MCF 10A (cell line): ENCODE data around the gene ZMIZ1. TPM values are rescaled to one million over a fixed set of nuclear protein-coding genes. Genes with fewer than 3 reads are reported as not detected.

ENCODE experiments used
- BruUV-seq: library from RNA; stranded (reverse); fragments of 400-500 nt; replicated peaks from 2 replicates; lab custom pipeline; 2021; lab: Mats Ljungman, UMichigan
- CTCF ChIA-PET: fragments of 300-600 bp; sonication (Branson Sonifier 250); formaldehyde crosslinking; extraction: SDS; loops from one replicate; lab custom pipeline; 2021; ENCODE audit warnings: antibody characterized with exemption, inconsistent platforms; lab: Yijun Ruan, JAX
- POLR2A ChIA-PET: fragments of 300-600, 350-650 bp; sonication (Branson Sonifier 250); formaldehyde crosslinking; extraction: SDS; loops from one replicate; lab custom pipeline; 2020; ENCODE audit warnings: antibody characterized with exemption, inconsistent platforms; lab: Yijun Ruan, JAX
- DNase-seq: peaks from one replicate; pipeline ENCODE4 v3.0.0-alpha.2; 2018; ENCODE audit not compliant: unreplicated experiment
- H3K27ac Mint-ChIP-seq: one replicate; pipeline ENCODE4 v1.8.0; 2022; ENCODE audit warnings: mild to moderate bottlenecking, low read depth, mixed read lengths; ENCODE audit not compliant: unreplicated experiment
- H3K27me3 Mint-ChIP-seq: one replicate; pipeline ENCODE4 v1.8.0; 2022; ENCODE audit warnings: mixed read lengths; ENCODE audit not compliant: insufficient read depth, unreplicated experiment
- H3K36me3 Mint-ChIP-seq: one replicate; pipeline ENCODE4 v1.8.0; 2022; ENCODE audit warnings: mild to moderate bottlenecking, moderate library complexity, mixed read lengths; ENCODE audit not compliant: insufficient read depth, unreplicated experiment
- H3K4me1 Mint-ChIP-seq: one replicate; pipeline ENCODE4 v1.8.0; 2022; ENCODE audit warnings: mixed read lengths; ENCODE audit not compliant: insufficient read depth, unreplicated experiment
- H3K4me3 Mint-ChIP-seq: one replicate; pipeline ENCODE4 v1.8.0; 2022; ENCODE audit warnings: mild to moderate bottlenecking, moderate library complexity, mixed read lengths; ENCODE audit not compliant: unreplicated experiment
- H3K9me3 Mint-ChIP-seq: one replicate; pipeline ENCODE4 v1.8.0; 2022; ENCODE audit warnings: mixed read lengths; ENCODE audit not compliant: unreplicated experiment
- intact Hi-C: fragments of 100-400 bp; cut with micrococcal nuclease; formaldehyde crosslinking; loops from 2 replicates; pipeline ENCODE4 v1.14.1; 2022
- total RNA-seq: library from RNA; stranded (reverse); gene quantifications from 2 replicates; pipeline ENCODE4 v1.2.3, GENCODE V29; 2022
- TF ChIP-seq, protein P1 (sequence below): fragments of 200-600 bp; IDR thresholded peaks from one replicate; pipeline ENCODE4 v1.8.0; 2022; ENCODE audit warnings: antibody characterized with exemption, mild to moderate bottlenecking; ENCODE audit not compliant: unreplicated experiment

Gene ZMIZ1
- total RNA-seq, 1 experiment from 2014 or later: 15.5 TPM

DNA sequence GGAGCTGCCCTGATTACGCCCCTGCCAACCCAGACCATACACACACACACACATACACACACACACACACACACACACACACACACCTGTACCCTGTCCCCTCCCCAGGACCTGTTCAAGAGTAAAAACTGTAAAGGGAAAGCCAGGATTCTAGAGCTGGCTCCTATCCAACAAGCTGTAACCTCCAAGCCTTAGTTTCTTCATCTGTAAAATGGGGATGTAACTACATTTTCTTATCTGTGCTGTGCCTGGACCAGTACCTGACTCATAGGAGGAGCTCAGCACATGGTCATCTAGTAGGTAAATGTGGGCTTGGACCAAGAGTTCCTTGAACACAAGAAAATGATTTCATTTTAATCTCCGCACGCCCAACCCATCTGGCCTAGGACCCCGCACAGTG lies 128.8 kb downstream of the ZMIZ1 start:
- POLR2A ChIA-PET: no interaction called here
- no peak overlapping the region for H3K4me3 Mint-ChIP-seq
- no peaks in the 10 kb centered on the region for H3K27me3 Mint-ChIP-seq
- peaks cover 17% of the 10 kb centered on the region for H3K4me1 Mint-ChIP-seq
- no peaks in the 10 kb centered on the region for H3K9me3 Mint-ChIP-seq
- no peak overlapping the region for H3K27ac Mint-ChIP-seq
- peaks cover 17% of the 10 kb centered on the region for H3K36me3 Mint-ChIP-seq
- CTCF ChIA-PET: interaction anchor here (0.6 to 5.6 kb wide), 28 partner anchors 9 to 1343 kb away, joined by 3 to 78 read pairs (median 4); partner anchors contain the start of gene POLR3A
- DNase-seq: no peak
- TF ChIP-seq, protein P1, sequence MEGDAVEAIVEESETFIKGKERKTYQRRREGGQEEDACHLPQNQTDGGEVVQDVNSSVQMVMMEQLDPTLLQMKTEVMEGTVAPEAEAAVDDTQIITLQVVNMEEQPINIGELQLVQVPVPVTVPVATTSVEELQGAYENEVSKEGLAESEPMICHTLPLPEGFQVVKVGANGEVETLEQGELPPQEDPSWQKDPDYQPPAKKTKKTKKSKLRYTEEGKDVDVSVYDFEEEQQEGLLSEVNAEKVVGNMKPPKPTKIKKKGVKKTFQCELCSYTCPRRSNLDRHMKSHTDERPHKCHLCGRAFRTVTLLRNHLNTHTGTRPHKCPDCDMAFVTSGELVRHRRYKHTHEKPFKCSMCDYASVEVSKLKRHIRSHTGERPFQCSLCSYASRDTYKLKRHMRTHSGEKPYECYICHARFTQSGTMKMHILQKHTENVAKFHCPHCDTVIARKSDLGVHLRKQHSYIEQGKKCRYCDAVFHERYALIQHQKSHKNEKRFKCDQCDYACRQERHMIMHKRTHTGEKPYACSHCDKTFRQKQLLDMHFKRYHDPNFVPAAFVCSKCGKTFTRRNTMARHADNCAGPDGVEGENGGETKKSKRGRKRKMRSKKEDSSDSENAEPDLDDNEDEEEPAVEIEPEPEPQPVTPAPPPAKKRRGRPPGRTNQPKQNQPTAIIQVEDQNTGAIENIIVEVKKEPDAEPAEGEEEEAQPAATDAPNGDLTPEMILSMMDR: no peak
- BruUV-seq: no TSS peak
- intact Hi-C loops: loop anchor here (2.0 to 10.0 kb wide), 4 partner anchors 223 to 1151 kb away; no protein-coding TSS in a partner anchor

DNA sequence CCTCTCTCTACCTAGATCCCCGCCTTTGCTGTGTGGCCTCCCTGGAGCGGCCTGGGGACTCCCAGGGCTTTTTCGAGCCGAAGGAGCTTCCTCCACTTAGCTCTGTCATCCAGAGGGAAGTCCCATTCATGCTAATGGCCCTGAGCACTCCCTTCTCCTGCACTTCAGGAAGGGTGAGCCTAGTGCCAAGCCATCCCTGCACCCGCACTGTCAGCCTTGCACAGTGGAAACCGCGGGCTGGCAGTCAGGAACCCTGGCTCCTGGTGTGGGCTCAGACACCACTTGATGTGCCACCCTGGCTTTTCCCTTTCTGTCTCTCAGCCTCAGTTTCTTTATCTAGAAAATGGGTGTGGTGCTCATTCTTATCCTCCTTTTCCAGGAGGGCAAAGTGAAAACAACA lies 131.6 kb downstream of the ZMIZ1 start:
- Mint-ChIP-seq H3K4me3 (no peak overlapping the region), H3K9me3 (no peaks in the 10 kb centered on the region), H3K36me3 (peaks cover 23% of the 10 kb centered on the region), H3K27ac (no peak overlapping the region), H3K27me3 (no peaks in the 10 kb centered on the region), H3K4me1 (peaks cover 5% of the 10 kb centered on the region)
- TF ChIP-seq, protein P1: no peak
- no peak for DNase-seq
- CTCF ChIA-PET: interaction anchor here (0.5 kb wide), 1 partner anchor 163 kb away, joined by 3 read pairs; no protein-coding TSS in a partner anchor
- intact Hi-C loops: no loop called here
- POLR2A ChIA-PET: no interaction called here
- BruUV-seq: no TSS peak

DNA sequence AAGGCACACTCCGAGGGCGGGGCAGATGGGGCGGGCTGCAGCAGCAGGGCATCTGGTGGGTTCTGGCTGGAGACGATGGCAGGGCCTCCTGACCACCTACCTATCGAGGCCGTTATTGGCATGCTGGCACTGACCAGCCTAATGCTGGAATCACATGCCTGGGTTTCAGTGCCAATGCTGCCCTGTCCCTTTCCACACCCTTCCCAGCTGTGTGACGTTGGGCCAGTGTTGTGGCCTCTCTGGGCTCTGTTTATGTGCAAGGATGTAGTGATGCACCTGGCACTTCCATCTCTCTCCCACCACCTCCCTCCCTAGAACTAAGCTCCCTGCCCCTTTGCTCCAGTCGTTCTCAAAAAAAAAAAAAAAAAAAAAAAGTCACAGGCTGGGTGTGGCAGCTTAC lies 132.9 kb downstream of the ZMIZ1 start:
- TF ChIP-seq, protein P1: no peak
- intact Hi-C loops: no loop called here
- no peak overlapping the region for H3K27ac Mint-ChIP-seq
- peaks cover 24% of the 10 kb centered on the region for H3K36me3 Mint-ChIP-seq
- no TSS peak for BruUV-seq
- POLR2A ChIA-PET: no interaction called here
- no peak for DNase-seq
- no peaks in the 10 kb centered on the region for H3K9me3 Mint-ChIP-seq
- CTCF ChIA-PET: interaction anchor here (0.5 to 1.5 kb wide), 2 partner anchors 138 to 992 kb away, joined by 3 read pairs; no protein-coding TSS in a partner anchor
- no peaks in the 10 kb centered on the region for H3K4me1 Mint-ChIP-seq
- H3K4me3 Mint-ChIP-seq: no peak overlapping the region
- no peaks in the 10 kb centered on the region for H3K27me3 Mint-ChIP-seq

DNA sequence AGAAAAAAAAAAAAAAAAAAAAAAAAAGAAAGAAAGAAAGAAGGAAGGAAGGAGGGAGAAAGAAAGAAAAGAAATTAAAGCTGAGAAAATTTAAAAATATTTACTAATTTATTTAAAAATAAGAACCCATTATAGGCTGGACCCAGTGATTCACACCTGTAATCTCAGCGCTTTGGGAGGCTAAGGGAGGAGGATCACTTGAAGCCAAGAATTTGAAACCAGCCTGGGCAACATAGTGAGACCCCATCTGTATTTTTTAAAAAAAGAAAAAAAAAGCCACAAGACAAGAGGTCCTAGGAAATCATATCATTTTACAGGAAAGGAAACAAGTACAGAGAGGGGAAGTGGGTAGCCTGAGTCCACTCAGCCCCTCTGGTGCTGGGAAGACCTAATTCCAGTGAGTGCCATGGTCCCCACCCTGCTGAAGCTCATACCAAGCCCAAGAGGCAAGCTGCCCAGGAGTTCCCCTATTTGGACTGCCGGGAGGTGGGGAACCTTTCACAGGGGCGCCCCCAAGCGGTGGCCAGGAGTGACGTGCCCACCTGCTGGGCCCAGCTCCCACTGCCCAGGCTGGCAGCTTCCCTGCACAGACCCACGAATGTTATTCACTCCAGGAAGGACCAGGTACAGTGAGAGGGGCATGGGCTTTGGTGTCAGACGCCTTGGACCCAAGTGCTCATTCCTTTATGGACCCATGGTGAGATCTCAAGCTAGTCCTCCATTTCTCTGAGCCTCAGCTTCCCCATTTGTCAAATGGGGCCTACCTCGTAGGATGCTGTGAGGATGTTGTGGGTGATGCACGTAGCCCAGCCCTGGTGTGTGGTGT lies 133.6 kb downstream of the ZMIZ1 start:
- H3K36me3 Mint-ChIP-seq: peaks cover 24% of the 10 kb centered on the region
- no peaks in the 10 kb centered on the region for H3K9me3 Mint-ChIP-seq
- no TSS peak for BruUV-seq
- H3K4me3 Mint-ChIP-seq: no peak overlapping the region
- no peaks in the 10 kb centered on the region for H3K27me3 Mint-ChIP-seq
- intact Hi-C loops: no loop called here
- DNase-seq: peak; percentile 51
- no peak overlapping the region for H3K27ac Mint-ChIP-seq
- no peaks in the 10 kb centered on the region for H3K4me1 Mint-ChIP-seq
- POLR2A ChIA-PET: interaction anchor here (0.5 kb wide), 1 partner anchor 28 kb away, joined by 3 read pairs; no protein-coding TSS in a partner anchor
- CTCF ChIA-PET: interaction anchor here (0.5 to 2.4 kb wide), 10 partner anchors 7 to 1173 kb away, joined by 3 to 14 read pairs (median 3); partner anchors contain the start of gene POLR3A
- TF ChIP-seq, protein P1: peak; percentile 29
